NCI-H510A (cell line): Measurements from ENCODE around the gene TCTN2.

Source experiments
- DNase-seq: peaks from one replicate; lab custom pipeline; 2025; lab: John Stamatoyannopoulos, UW

The TCTN2 gene

DNA sequence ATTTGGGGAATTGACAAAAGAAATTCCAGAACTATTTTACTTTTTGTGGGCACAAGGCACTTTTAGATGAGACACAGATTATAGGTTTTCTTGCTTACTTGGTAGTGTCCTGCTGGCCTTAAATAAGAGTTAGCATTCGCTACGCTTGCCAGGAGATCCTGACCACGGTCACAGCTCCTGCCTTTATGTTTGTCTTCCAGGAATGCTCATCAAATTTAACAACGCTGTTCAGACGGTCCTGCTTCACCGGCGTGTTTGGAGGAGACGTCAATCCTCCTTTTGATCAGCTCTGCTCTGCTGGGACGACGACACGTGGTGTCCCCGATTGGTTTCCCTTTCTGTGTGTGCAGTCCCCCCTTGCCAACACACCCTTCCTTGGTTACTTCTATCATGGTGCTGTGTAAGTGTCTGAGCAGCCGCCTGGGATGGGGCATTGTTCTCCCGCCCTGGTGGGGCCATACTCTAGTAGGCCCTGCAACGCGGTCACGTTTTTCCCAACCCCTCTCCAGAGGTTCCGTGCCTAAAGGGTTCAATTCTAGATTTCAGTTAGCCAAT lies 15.8 kb downstream of the TCTN2 start:
- no peak for DNase-seq

- DNase-seq = no peak
Observed at GRCh38 chr12:123690191-123690840, 19.4 kb downstream of the TCTN2 start.

DNA sequence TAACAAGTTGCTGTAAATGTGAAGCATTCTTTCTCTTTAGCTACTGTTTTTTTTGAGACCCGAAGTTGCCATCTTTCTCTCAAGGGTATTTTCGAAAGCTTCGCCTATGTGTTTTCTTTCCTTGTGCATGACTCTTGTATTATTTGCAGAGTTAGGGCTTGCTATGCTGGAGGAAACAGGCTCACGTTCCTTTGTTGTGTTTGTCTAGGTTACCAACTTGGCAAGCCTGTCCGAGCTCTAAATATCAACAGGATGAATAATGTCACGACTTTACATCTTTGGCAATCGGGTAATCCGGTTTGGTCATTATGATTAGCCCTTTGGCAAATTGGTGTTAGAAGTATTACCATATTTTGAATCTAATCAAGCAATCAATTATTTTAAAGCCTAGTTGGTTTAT lies 25.3 kb downstream of the TCTN2 start:
- no peak for DNase-seq

- DNase-seq = no peak
Observed at GRCh38 chr12:123696646-123697045, 25.7 kb downstream of the TCTN2 start.

GRCh38 chr12:123705935-123706334 lies 35.0 kb downstream of the TCTN2 start:
- no peak for DNase-seq

GRCh38 chr12:123707466-123707865 lies 36.6 kb downstream of the TCTN2 start:
- no peak for DNase-seq

DNA sequence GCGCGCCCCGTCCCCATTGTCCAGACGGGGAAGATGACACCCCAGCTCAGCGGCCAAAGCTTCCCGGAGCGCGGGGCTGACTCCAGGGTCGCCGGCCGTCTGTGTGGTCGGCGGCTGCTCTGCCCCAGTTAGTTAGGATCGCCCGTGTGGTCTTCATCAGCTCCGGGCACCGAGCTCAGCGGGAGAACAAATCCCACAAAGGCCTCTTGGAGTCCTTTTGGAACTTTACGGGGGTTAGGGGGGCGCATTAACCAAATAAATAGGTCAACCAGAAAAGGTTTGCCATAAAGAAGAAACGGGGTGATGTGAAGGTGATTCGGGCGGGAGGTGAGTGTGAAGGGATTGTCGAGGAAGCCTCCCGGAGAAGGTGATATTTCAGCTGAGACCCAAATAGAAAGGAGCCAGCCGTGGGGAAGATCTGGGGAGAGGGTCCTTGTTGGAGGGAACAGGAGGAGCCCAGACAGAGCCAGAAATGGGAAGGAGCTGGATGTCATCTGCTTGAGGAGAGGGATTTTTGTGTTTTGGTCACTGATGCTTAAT lies 41.9 kb downstream of the TCTN2 start:
- DNase-seq = no peak

DNA sequence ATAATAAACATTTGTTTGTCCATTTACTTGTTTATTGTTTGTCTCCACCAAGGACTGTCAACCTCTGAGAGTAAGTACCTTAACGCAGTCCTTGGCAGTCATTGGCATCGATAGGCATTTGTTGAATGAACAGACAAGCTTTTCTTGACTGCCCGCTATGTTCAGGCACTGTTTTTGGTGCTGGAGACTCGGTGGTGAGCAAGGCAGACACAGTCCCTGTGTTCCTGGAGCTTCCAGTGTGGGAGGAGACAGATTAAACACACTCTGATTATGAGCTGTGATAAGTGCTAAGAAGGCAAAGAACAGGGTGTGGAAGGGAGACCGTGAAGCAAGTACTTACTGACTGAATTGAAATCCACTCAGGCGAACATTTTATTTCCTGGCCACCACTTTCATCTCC lies 42.5 kb downstream of the TCTN2 start:
- no peak for DNase-seq

GRCh38 chr12:123713823-123714585 lies 43.1 kb downstream of the TCTN2 start:
- DNase-seq = peak; percentile 7

DNA sequence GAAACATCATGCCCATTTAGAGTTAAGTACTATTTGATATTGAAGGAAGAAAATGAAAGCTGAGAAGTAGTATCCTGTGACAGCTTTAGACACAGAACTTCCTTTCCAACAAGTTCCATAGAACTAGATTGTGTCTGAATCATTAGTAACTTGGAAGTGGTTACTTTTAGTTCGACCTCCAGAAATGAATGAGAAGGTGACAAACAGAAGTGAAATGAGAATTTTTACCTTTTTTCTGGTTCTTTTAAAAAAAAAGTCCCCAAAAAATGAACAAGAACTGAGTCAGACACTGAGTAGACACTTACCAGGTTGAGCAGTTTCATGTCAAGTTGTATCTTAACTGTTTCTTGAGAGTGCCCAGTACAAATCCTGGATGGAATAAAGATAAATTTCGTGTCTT lies 44.3 kb downstream of the TCTN2 start:
- DNase-seq = no peak

DNA sequence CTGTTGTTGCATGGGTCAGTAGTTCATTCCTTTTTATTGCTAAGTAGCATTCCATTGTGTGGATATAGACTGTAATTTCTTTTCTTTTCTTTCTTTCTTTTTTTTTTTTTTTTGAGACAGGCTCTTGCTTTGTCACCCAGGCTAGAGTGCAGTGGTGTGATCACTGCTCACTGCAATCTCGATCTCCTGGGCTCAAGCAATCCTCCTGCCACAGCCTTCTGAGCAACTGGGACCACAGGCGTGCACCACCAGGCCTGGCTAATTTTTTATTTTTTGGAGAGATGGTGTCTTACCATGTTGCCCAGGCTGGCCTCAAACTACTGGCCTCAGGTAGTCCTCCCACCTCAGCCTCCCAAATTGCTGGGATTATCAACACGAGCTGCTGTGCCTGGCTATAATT lies 46.4 kb downstream of the TCTN2 start:
- DNase-seq = no peak

DNA sequence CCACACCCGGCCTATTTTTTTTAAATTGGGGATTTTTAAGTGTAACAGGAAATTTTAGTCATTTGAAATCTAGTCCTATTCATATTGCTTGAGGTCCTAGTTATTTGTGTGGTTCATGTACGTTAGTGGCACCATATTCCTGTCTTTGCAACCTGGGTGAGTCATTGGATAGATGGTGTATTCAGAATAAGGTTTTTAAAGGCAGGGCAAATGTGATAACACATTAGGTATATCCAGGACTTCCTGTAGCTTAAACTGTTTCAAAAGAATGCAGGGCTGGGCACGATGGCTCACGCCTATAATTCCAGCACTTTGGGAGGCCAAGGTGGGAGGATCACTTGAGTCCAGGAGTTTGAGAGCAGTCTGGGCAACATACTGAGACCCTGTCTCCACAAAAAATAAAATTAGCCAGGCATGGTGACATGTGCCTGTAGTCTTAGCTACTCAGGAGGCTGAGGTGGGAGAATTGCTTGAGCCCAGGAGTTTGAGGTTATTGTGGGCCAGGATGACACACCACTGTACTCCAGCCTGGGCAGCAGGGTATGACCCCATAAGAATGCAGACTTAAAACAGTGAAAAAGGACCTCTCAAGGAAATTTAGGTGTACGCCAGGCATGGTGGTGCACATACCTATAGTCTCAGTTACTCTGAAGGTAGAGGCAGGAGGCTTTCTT lies 49.4 kb downstream of the TCTN2 start:
- no peak for DNase-seq

GRCh38 chr12:123721245-123721644 lies 50.3 kb downstream of the TCTN2 start:
- DNase-seq = no peak

- DNase-seq = peak; percentile 90
Observed at GRCh38 chr12:123723011-123723410, 52.1 kb downstream of the TCTN2 start.

DNA sequence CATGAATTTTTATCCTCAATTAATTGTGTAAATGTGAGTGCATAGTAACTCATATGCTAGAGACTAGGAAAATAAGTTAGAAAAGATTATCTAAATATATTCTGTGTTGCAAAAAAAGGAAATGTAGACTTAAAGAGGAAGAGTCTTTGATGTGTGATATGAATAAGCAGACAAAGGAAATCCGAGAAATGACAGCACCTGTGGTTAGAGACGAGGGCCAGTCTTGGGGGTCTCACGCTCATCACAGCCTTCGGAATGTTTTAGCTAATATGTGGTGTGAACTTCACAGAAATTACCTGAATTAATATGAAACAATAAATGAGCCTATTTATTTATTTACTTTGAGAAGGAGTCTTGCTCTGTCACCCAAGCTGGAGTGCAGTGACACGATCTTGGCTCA lies 52.9 kb downstream of the TCTN2 start:
- DNase-seq = no peak

DNA sequence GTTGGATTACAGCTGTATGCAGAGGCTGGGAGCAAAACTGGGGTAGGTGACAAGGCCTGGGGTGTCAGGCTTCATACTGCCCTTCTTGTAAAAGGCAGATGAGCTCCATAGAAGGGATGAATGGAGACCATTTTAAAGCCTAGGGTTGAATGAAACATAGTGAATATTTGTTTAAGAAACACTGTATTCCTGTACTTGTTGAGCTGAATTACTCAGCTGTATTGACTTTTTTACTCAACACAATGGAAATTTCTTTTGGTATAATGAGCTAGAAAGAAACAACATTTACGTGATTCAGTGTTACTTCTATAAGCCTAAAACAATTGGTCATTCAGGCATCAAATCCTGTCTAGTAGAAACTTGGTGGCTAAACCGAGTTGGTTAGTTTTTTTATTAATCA lies 55.3 kb downstream of the TCTN2 start:
- no peak for DNase-seq

GRCh38 chr12:123726962-123727361 lies 56.0 kb downstream of the TCTN2 start:
- DNase-seq = no peak

- DNase-seq = no peak
Observed at GRCh38 chr12:123727878-123728277, 57.0 kb downstream of the TCTN2 start.

- DNase-seq = no peak
Observed at GRCh38 chr12:123731596-123731995, 60.7 kb downstream of the TCTN2 start.

GRCh38 chr12:123732251-123732650 lies 61.3 kb downstream of the TCTN2 start:
- DNase-seq = no peak

GRCh38 chr12:123733229-123733628 lies 62.3 kb downstream of the TCTN2 start:
- DNase-seq = no peak

- DNase-seq = no peak
Observed at GRCh38 chr12:123734268-123734667, 63.4 kb downstream of the TCTN2 start.
